Measurements from ENCODE around the gene USP43.

USP43 gene

GRCh38 chr17:9728005-9728404 lies 82.7 kb downstream of the USP43 start:
- TF ChIP-seq GATA3 (IDR thresholded peaks at IDR 0.05; ENCODE audit: low read depth, low read length) (no peak), GATA2 (IDR thresholded peaks at IDR 0.05; ENCODE audit: low read depth, low read length) (no peak)

GRCh38 chr17:9728564-9728963 lies 83.2 kb downstream of the USP43 start:
- TF ChIP-seq GATA2 (IDR thresholded peaks at IDR 0.05; ENCODE audit: low read depth, low read length) (no peak), GATA3 (IDR thresholded peaks at IDR 0.05; ENCODE audit: low read depth, low read length) (no peak)

GRCh38 chr17:9729034-9729650 lies 83.8 kb downstream of the USP43 start:
- TF ChIP-seq GATA2 (IDR thresholded peaks at IDR 0.05; ENCODE audit: low read depth, low read length) = no peak
- TF ChIP-seq GATA3 (IDR thresholded peaks at IDR 0.05; ENCODE audit: low read depth, low read length) = no peak

DNA sequence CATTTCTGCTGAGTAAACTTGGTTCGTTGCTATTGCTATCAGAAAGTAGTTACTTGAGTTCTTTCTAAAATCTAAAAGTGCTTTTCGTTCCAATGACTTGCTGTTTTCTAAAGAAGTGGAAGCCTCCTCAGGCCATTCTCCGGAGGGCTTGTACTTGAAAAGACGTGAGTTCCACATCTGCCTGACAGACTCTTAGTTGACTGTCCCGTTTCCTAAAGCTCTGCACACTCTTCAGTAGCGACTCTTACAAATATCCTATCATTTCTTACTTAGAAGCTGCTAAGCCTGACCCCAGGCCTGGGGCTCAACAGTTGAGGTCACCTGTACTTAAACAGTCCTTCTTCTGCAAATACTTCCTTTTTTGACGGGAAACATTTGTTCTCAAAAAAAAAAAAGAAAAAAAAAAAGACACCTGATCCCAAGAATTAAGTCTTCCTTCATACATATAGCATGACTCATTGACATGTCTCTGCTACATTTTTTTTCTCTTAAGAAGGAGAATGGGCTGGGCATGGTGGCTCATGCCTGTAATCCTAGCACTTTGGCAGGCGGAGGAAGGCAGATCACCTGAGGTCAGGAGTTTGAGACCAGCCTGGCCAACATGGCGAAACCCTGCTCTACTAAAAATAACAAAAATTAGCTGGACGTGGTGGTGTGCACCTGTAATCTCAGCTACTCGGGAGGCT lies 84.6 kb downstream of the USP43 start:
- TF ChIP-seq GATA2 (IDR thresholded peaks at IDR 0.05; ENCODE audit: low read depth, low read length) (no peak), GATA3 (IDR thresholded peaks at IDR 0.05; ENCODE audit: low read depth, low read length) (no peak)

DNA sequence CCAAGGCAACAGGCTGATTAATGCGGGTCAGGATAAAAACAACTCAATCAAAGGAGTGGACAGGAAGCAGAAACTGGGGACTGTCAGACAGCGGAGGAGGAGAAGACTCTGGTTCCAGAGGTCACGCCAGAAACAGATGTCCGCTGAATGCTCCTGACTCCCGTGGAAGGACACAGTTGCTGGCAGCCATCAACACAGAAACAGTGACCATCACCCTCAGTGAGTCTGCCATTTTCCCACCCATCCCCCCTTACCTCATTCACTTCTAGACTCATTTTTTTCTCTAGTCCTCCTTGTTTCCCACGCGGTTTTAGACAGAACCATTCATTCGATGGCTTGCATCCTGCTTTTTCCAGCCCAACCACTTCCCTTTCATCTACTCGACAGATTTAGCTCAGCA lies 105.2 kb downstream of the USP43 start:
- TF ChIP-seq GATA2 (IDR thresholded peaks at IDR 0.05; ENCODE audit: low read depth, low read length) (no peak), GATA3 (IDR thresholded peaks at IDR 0.05; ENCODE audit: low read depth, low read length) (no peak)

DNA sequence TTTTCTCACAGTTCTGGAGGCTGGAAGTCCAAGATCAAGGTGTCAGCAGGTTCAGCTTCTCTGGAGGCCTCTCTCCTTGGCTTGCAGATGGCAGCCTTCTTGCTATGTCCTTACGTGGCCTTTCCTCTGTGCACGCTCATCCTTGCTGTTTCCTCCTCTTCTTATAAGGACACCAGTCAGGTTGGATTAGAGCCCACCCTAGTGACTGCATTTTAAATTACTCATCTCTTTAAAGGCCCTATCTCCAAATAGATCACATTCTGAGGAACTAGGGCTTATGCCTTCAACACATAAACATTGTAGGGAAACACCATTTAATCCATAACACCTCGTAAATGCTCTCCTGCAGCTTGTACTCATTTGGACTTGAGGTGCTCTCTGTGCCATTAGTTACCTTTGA lies 109.8 kb downstream of the USP43 start:
- TF ChIP-seq GATA3 (IDR thresholded peaks at IDR 0.05; ENCODE audit: low read depth, low read length) (no peak), GATA2 (IDR thresholded peaks at IDR 0.05; ENCODE audit: low read depth, low read length) (no peak)

DNA sequence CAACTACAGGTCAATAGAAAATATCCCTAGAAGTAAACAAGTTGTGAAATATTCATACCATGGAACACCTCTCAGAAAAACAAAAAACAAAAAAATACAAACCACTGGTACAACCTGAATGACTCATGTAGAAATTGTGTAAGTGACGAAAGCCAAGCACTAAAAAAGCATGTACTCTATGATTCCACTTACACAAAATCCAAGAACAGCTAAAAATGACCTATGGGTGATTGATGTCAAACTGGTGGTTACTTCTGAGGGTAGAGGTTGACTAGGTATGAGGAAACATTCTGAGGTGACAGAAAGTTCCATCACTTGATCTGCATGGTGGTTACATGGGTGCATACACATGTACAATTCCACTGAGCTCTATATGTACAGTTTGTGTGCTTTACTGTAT lies 114.9 kb downstream of the USP43 start:
- TF ChIP-seq GATA3 (IDR thresholded peaks at IDR 0.05; ENCODE audit: low read depth, low read length) (no peak), GATA2 (IDR thresholded peaks at IDR 0.05; ENCODE audit: low read depth, low read length) (no peak)

DNA sequence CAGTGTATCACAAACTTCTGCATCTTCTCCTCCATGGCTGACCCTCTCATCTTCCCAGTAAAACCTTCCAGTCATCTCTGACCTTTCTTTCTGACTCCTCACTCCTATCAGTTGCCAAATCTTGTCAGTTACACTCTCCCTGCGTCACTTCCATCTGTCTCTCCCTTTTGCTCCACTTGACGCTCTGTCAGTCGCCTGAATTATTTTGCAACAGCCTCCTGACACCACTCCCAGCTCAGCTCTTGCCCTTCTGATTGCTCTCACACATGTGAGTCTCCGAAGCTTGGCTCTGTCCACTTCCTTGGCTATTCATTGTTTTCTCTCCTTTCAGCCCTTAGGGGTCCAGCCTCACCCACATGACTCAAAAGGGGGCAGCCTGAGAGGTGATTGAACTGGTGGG lies 118.3 kb downstream of the USP43 start:
- no peak for TF ChIP-seq GATA2 (IDR thresholded peaks at IDR 0.05; ENCODE audit: low read depth, low read length)
- TF ChIP-seq GATA3 (IDR thresholded peaks at IDR 0.05; ENCODE audit: low read depth, low read length) = no peak

GRCh38 chr17:9765322-9765721 lies 120.0 kb downstream of the USP43 start:
- TF ChIP-seq GATA2 (IDR thresholded peaks at IDR 0.05; ENCODE audit: low read depth, low read length) (no peak), GATA3 (IDR thresholded peaks at IDR 0.05; ENCODE audit: low read depth, low read length) (no peak)

GRCh38 chr17:9766970-9767369 lies 121.7 kb downstream of the USP43 start:
- TF ChIP-seq GATA3 (IDR thresholded peaks at IDR 0.05; ENCODE audit: low read depth, low read length) (no peak), GATA2 (IDR thresholded peaks at IDR 0.05; ENCODE audit: low read depth, low read length) (no peak)

GRCh38 chr17:9767432-9767991 lies 122.2 kb downstream of the USP43 start:
- TF ChIP-seq GATA2 (IDR thresholded peaks at IDR 0.05; ENCODE audit: low read depth, low read length) (no peak), GATA3 (IDR thresholded peaks at IDR 0.05; ENCODE audit: low read depth, low read length) (no peak)

DNA sequence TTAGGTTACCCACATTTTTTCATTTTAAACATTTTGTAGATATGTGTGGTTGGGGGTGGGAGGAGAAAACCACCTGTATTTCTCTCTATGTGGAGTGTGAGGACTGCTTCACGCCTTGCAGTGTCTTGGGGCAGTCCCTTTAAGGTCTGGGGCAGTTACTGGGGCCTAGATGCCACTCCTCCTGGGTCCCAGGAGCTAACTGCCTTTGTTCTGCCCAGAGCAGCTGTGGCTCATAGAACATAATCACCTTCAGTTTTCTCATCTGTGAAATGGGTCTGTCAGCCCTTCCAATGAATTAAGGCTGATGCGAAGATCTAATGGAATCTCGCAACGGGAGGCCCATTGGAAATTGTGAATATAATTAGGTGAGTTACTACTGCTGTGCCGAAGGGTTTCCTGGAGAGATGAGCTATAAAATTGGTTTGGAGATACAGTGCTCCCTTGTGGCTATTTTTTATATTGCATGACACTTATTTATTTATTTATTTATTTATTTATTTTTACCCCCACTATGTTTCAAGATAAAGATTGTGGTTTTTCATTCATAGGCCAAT lies 123.1 kb downstream of the USP43 start:
- no peak for TF ChIP-seq GATA3 (IDR thresholded peaks at IDR 0.05; ENCODE audit: low read depth, low read length)
- no peak for TF ChIP-seq GATA2 (IDR thresholded peaks at IDR 0.05; ENCODE audit: low read depth, low read length)

GRCh38 chr17:9769036-9769695 lies 123.8 kb downstream of the USP43 start:
- no peak for TF ChIP-seq GATA2 (IDR thresholded peaks at IDR 0.05; ENCODE audit: low read depth, low read length)
- no peak for TF ChIP-seq GATA3 (IDR thresholded peaks at IDR 0.05; ENCODE audit: low read depth, low read length)

GRCh38 chr17:9771465-9771864 lies 126.1 kb downstream of the USP43 start:
- TF ChIP-seq GATA2 (IDR thresholded peaks at IDR 0.05; ENCODE audit: low read depth, low read length) (no peak), GATA3 (IDR thresholded peaks at IDR 0.05; ENCODE audit: low read depth, low read length) (no peak)
